ENCODE measurements around the gene CCSER1. TPM values are rescaled to one million over a fixed set of nuclear protein-coding genes. Genes with fewer than 3 reads are reported as not detected.
"Not testable (repeated sequence)": the region's sequence is repeated elsewhere in the genome, so short reads cannot be mapped to it uniquely, and the experiment has no call there.

CCSER1 gene
- total RNA-seq, 4 donors from 2014 or later = 27.5 to 66.5 (median 54.3) TPM

GRCh38 chr4:91127192-91127591, 1000.0 kb downstream of the CCSER1 start:
- H3K36me3 ChIP-seq = no peaks in the 10 kb centered on the region
- H3K4me1 ChIP-seq = no peaks in the 10 kb centered on the region
- no peak for TF ChIP-seq POLR2A (IDR thresholded peaks at IDR 0.05)
- no peak for TF ChIP-seq CTCF (IDR thresholded peaks at IDR 0.05)
- no peak overlapping the region for H3K4me3 ChIP-seq
- no peak overlapping the region for H3K27ac ChIP-seq
- no peaks in the 10 kb centered on the region for H3K9me3 ChIP-seq
- DNase-seq = no peak
- no peaks in the 10 kb centered on the region for H3K27me3 ChIP-seq

GRCh38 chr4:91127831-91128230, 1000.6 kb downstream of the CCSER1 start:
- H3K27me3 ChIP-seq = no peaks in the 10 kb centered on the region
- H3K9me3 ChIP-seq = no peaks in the 10 kb centered on the region
- H3K27ac ChIP-seq = no peak overlapping the region
- no peaks in the 10 kb centered on the region for H3K36me3 ChIP-seq
- H3K4me3 ChIP-seq = no peak overlapping the region
- H3K4me1 ChIP-seq = no peaks in the 10 kb centered on the region
- no peak for DNase-seq
- no peak for TF ChIP-seq POLR2A (IDR thresholded peaks at IDR 0.05)
- TF ChIP-seq CTCF (IDR thresholded peaks at IDR 0.05) = no peak

- Histone ChIP-seq H3K4me3 (no peak overlapping the region), H3K27ac (no peak overlapping the region), H3K27me3 (no peaks in the 10 kb centered on the region), H3K4me1 (no peaks in the 10 kb centered on the region), H3K36me3 (no peaks in the 10 kb centered on the region), H3K9me3 (no peaks in the 10 kb centered on the region)
- DNase-seq = no peak
- no peak for TF ChIP-seq POLR2A (IDR thresholded peaks at IDR 0.05)
- no peak for TF ChIP-seq CTCF (IDR thresholded peaks at IDR 0.05)
Measured at GRCh38 chr4:91128519-91128918, 1001.3 kb downstream of the CCSER1 start.

GRCh38 chr4:91147067-91147466, 1019.9 kb downstream of the CCSER1 start:
- H3K27ac ChIP-seq = no peak overlapping the region
- no peaks in the 10 kb centered on the region for H3K36me3 ChIP-seq
- DNase-seq = no peak
- no peak overlapping the region for H3K4me3 ChIP-seq
- H3K4me1 ChIP-seq = no peaks in the 10 kb centered on the region
- no peaks in the 10 kb centered on the region for H3K9me3 ChIP-seq
- TF ChIP-seq POLR2A (IDR thresholded peaks at IDR 0.05) (no peak), CTCF (IDR thresholded peaks at IDR 0.05) (no peak)
- no peaks in the 10 kb centered on the region for H3K27me3 ChIP-seq

- not testable (repeated sequence) for H3K27ac ChIP-seq, H3K4me1 ChIP-seq, H3K9me3 ChIP-seq, H3K36me3 ChIP-seq, DNase-seq, H3K27me3 ChIP-seq, H3K4me3 ChIP-seq
Measured at GRCh38 chr4:91154041-91154440, 1026.8 kb downstream of the CCSER1 start.

- H3K36me3 ChIP-seq, H3K27me3 ChIP-seq, H3K9me3 ChIP-seq, H3K4me3 ChIP-seq, H3K27ac ChIP-seq, DNase-seq, H3K4me1 ChIP-seq: not testable (repeated sequence)
Measured at GRCh38 chr4:91167864-91168653, 1040.9 kb downstream of the CCSER1 start.

- H3K9me3 ChIP-seq = no peaks in the 10 kb centered on the region
- H3K36me3 ChIP-seq = no peaks in the 10 kb centered on the region
- no peaks in the 10 kb centered on the region for H3K27me3 ChIP-seq
- no peak for TF ChIP-seq CTCF (IDR thresholded peaks at IDR 0.05)
- no peak for TF ChIP-seq POLR2A (IDR thresholded peaks at IDR 0.05)
- no peak overlapping the region for H3K27ac ChIP-seq
- H3K4me3 ChIP-seq = no peak overlapping the region
- H3K4me1 ChIP-seq = no peaks in the 10 kb centered on the region
- no peak for DNase-seq
Measured at GRCh38 chr4:91170768-91171167, 1043.6 kb downstream of the CCSER1 start.
